HG02884 (cell line): ENCODE measurements around the gene IMPG1.

Experiments
- ATAC-seq: cut with Tn5 transposase; IDR thresholded peaks from one replicate; pipeline ENCODE4 v1.9.1; 2021; ENCODE audit warnings: mild to moderate bottlenecking, moderate library complexity; ENCODE audit not compliant: unreplicated experiment

IMPG1 gene, protein sequence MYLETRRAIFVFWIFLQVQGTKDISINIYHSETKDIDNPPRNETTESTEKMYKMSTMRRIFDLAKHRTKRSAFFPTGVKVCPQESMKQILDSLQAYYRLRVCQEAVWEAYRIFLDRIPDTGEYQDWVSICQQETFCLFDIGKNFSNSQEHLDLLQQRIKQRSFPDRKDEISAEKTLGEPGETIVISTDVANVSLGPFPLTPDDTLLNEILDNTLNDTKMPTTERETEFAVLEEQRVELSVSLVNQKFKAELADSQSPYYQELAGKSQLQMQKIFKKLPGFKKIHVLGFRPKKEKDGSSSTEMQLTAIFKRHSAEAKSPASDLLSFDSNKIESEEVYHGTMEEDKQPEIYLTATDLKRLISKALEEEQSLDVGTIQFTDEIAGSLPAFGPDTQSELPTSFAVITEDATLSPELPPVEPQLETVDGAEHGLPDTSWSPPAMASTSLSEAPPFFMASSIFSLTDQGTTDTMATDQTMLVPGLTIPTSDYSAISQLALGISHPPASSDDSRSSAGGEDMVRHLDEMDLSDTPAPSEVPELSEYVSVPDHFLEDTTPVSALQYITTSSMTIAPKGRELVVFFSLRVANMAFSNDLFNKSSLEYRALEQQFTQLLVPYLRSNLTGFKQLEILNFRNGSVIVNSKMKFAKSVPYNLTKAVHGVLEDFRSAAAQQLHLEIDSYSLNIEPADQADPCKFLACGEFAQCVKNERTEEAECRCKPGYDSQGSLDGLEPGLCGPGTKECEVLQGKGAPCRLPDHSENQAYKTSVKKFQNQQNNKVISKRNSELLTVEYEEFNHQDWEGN

DNA sequence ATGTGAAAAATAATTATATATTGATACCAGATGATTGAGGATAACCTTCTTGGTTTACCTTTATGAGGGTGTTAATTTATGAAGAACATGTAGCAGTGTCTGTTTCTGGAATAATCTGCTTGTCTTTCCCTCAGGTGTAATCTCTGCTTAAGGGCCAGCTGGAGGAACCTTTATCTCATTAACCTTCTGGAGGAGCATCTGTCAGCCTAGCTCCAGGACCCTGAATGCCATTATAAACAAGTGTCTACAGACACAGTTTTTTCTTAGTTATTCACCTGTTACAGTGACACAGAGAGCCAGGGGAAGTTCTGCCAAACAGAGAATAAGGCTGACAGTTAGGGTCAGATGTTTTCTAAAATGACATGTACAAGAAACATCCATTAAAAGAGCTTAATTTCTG lies at the start of gene IMPG1:
TSS of gene IMPG1 (minus strand) at position 101 of the 400 bp plus-strand sequence. CDS start 174 bp downstream, outside the sequence.
- ATAC-seq: no peak

DNA sequence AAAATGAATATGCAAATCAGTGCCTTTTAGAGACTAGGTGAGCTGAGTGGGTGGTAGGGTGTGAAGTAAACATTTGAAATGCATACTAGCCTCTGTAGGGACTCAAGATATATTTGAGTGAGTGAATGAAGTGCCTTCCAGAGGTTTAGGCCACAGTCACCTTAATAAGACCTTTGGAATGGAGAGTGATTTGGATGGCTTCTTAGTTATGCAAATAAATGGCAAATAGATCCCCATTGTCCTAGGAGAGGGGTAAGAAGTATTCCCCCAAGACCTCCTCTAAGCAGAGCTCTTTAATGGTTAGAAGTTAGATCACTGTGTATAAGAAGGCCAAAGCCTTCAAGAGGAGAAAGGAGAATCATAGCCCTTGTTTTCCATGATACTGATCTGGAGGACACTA lies 47.8 kb upstream of the IMPG1 start:
- no peak for ATAC-seq

DNA sequence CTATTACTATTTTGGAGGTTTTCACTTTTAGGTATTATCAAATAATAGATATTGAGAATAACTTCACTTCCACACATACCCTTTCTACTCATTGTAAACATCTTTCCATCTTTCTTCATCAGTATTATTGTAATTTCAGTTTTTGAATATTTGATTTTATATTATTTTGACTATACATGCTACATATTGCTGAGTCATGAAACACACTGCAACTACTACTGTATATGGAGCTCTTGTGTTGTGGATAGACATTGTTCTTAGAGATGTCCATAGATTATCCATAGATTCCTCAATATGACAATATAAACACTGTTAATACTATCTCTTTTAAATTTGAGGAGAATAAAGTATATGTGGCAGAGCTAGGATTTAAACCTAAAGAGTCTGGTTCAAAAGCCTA lies 819 bp upstream of the IMPG1 start:
- ATAC-seq: no peak

DNA sequence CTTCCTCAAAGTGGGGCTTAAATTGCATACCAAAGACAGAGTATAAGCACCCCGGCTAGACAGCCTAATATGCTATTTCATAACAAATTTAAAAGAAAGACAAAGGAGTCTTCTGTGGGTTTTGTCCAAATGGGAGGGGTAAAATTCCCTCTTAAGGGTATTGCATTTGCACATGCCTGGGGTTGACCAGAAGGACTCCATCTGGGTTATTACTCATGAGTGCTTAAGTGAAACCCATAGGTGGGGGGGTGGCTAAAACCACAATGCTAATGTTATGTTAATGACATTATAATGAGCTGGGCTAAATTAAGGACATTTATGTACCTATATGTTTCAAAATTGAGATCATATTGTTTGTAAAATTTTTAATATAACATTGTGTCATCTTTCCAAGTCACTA lies 15.0 kb downstream of the IMPG1 start:
- ATAC-seq: no peak

DNA sequence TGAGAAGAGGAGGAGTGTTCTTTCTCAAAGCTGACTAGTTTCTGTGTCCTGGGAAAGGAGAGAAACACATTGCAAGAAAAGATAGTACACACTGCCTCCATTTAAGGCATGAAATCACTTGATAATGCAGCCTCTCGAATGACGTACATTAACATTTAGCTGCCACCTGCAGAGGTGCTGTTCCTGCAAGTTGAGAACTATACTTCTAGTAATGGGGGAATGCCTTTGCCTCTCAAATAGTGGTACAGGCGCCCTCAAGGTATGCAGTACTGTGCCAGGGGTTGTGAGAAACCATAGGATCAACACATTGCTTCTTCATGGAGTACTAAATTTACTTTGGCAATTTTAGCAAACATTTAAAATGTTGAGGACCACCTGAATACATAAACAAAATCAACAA lies 20.1 kb downstream of the IMPG1 start:
- no peak for ATAC-seq

DNA sequence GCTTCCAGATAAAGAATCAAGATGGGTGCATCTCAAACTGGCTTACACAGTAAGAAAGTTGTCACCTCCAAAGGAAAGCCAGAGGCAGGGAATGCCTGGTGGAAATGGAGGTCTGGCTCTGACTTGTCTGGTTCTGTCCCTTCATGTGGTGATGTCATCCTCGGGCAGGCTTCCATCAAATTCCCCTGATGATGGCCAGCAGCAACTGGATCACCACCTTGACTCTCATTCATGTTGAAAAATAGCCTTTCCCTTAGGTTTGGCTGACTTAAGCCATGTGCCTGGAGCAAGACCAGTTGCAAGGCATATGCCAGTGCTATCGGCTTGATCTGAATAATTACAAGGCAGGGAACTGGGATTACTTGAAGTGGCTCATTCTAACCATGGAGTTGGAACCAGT lies 28.8 kb downstream of the IMPG1 start:
- no peak for ATAC-seq

DNA sequence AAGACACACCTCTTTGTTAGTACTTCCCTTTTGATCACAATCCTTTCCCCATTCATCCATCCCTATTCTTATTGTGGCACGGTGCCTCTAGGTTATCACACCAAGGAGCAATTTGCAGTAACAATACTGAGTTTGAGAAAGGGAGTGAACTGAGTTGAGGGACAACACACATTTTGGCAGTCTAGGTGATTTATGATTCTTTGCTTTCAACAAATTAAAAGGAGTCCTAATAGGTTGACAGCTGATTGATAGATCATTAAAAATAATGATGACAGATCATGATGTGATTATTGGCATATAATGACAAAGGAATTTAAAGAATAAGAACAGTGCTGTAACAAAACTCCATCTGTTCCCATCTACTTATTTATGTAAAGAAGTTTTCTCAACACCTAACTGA lies 36.7 kb downstream of the IMPG1 start:
- ATAC-seq: no peak

DNA sequence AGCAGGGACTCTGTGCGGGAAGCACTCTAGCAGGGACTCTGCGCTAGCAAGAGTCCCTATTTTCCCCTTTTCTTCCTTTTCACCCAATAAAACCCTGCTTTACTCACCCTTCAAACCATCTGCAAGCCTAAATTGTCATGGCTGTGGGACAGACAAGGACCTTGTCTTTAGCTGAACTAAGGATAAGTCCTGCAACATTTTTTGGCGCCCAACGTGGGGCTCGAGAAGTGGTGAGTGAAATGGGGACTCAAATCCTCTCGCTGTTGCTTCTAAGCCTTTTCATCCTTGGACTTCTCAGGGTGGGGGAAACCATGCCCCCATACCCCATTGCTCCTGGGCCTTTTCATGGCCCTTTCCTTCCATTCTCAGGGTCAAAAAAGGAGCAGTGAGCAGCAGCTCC lies 46.4 kb downstream of the IMPG1 start:
- ATAC-seq: no peak

DNA sequence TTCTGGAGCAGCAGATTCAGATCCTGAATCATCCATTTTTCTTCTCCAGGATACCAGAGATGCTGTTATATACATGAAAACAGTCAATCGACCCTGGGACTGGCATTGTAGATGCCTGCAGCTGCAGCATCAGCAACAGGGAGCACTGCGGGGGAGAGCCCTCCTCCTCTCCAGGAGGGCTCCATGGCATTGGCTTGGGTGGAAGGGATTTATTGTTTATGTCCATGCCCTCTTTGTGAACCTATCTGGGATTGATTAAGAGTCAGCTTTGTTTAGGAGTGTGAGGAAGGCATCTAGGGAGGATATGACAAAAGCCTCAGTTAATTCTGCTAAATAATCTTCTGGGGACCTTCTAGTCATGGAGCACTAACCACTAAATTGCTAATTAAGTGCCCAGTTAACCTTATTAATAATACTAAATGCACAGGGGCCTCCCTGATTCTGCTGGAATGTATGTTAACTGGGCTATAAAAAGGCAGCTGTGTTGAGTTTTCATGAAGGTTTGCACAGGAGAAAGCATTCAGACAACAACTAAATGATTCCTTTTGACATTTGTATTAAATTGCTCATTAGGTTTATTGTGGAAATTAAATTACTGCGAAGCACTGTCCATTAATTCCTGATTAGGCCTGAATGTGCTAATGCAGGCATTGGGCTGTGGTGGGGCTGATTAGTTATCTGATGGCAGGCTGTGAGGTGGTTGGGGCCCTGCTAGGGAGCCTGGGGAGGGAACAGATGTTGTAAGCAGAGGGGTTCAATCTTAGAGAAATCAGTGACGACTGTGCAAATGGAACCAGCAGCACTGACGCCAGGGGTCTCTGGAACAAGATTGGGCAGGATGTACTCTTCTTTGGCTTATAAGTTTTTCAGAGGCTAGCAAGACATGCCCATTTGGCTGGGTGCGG lies 57.6 kb downstream of the IMPG1 start:
- no peak for ATAC-seq

DNA sequence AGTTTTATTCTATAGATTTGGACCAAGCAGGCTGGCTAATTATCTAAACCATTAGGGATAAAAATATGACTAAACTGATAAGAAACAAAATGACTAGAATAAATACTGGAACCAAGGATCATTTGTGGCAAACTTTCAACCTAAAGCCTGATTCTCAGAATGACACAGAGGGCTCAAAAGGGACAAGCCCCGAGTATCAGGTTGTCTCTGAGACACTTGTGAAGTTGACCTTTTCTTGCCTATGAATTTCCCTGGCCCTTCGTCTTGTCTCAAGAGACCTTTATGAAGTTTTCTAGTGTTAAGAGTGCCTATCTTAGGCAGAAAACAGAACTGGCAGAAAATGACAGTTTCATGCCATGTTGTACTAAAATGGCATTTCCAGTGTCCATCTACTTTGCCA lies 68.3 kb downstream of the IMPG1 start:
- peak; percentile 75 for ATAC-seq

DNA sequence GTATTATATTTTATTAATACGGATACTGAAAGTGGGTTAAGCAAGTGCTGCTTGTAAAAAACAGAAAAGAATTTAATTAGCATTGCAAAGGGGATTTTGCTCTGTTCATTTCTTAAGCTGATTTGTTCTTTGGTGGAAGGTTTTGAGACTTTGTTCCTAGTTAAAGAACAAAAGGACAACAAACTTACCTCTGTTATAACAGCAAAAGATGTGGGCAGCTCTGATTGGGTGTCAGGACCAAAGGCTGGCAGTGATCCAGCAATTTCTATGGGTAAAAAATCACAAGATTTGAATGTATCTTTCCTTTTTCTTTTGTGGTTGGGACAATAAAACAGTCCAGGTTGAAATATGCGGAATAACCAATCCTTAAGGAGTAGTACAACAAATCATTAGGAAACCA lies 68.8 kb downstream of the IMPG1 start:
- ATAC-seq: no peak

DNA sequence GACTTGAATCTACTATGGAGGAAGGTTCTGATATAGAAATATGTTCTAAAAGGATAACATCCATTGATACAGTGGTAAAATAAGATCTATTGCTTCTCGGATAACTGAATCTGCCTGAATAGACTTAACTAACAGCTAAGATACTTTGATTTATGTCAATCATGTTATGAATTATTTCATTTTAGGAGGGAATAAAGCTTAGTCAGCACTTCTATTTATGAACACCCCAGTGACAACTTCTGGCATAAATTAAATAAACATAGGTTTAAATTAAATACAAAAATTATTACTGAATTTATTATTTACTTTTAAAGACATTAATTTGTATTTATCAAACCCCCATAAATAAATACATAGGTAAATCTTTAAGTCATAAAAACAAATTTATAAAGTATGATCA lies 69.3 kb downstream of the IMPG1 start:
- no peak for ATAC-seq

DNA sequence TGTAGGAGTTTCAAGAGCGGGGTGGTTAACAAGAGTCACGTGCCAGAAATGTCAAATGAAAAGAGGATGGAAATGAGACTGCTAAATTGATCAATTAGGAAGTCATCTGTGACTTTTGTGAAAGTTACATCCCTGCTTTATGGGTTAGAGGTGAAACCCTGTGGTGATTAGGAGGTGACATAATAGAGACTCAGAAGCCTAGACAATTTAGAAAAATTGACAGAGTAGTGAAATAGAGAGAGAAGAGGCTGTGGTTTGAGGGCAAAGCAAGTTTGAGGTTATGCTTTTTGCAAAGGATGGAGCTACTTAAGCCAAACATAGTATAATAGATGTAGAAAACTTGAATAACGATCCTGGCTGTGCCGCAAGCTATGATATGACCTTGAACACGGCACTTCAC lies 71.8 kb downstream of the IMPG1 start:
- ATAC-seq: no peak

DNA sequence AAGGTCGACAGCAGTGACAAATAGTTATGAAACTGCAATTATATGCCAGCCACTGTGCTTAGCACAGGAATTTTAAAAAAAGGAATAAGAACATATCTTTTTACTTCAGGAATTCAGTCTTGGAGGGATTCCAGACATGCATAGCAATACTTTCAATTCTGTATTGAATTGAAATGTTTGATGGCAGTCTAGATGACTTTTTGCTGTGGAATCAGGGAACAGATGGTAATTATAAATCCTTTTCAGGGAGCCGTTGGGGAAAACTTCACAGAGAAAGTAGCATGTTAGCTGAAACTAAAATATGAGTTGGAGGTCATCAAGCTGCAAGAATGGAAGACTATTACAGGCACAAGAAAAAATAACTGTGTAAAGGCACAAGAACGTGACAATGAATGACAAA lies 74.8 kb downstream of the IMPG1 start:
- no peak for ATAC-seq

DNA sequence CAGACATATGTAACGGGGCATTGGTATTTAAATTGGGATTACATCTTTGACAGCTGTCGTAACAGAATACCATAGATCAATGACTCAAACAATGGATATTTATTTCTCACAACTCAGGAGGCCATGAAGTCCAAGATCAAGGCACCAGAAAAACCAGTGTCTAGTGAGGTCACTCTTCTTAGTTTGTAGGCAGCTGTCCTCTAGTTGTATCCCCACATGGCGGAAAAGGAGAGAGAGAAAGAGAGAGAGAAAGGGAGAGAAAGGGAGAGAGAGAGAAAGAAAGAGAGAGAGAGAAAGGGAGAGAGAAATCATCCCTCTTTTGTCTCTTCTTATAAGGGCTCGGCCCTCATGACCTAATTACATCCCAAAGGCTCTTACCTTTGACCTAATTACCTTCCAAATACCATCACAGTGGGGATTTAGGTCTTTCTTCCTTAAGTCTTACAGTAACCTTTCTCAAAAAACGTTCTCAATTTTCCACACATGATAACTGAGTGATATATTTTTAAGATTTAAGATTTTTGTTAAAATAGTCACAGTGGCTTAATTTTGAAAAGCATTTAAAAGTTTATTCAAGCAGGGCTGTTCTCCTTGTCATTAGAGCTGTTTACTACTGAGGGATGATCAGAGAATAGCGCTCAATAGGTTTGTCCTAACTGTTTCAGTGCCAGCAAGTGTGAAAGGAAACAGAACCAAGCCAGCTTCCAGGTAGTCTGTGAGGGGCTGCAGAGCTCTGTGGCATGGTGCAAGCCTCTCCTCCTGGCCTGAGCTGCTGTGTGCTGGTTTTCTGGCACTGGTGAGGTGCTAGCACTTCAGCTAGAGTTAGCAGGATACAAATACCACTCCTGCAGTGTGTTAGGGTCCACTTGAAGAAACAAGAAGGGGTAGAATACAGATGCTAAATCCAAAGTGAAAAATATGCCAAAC lies 79.0 kb downstream of the IMPG1 start:
- no peak for ATAC-seq

DNA sequence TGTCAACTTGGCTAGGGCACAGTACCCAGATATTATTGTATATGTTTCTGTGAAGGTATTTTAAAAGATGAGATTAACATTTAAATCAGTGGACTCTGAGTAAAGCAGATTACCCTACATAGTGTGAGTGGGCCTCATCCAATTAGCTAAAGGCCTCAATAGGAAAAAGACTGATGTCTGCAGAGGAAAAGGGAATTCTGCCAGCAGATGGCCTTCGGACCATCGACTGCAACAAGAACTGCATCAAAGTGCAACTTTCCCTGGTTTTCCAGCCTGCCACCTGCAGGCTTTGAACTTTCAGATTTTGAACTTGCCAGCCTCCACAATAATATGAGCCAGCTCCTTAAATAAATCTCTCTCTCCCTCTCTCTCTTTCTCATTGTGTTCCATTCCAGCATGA lies 80.5 kb downstream of the IMPG1 start:
- no peak for ATAC-seq

DNA sequence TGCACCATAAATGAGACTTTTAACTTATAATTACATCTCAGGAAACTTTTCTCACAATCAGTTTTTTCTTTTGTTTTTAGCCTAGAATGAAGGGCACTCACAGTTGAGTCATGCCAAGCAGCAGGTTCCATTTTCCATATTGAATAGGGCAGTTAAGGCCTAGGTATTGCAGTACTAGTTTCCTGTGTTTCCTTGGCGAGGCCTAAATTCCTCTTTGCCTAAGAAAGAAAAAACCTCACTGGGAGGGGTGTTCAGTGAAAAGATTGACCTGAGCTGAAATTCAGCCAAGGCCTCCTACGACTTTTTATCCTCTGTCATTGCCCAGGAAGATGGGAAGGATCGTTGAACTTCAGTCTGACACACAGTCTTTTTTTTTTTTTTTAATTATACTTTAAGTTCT lies 85.5 kb downstream of the IMPG1 start:
- no peak for ATAC-seq

DNA sequence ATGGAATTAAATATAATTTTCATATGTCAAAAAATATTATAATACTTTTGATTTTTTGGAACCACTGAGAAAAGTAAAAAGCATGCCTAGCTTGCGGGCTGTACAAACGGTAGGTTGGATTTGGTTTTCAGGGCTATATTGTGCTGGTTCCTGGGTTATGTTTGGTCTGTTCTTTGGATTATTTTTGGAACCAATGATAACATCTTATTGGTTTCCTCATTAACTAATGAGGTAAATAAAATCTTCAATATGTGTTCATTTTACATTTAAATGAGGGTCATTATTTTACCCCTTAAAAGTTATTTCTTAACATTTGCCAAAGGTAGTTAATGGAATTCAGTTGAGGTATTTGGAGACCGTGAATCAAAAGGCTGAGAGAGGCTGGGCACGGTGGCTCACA lies 96.6 kb downstream of the IMPG1 start:
- ATAC-seq: no peak

DNA sequence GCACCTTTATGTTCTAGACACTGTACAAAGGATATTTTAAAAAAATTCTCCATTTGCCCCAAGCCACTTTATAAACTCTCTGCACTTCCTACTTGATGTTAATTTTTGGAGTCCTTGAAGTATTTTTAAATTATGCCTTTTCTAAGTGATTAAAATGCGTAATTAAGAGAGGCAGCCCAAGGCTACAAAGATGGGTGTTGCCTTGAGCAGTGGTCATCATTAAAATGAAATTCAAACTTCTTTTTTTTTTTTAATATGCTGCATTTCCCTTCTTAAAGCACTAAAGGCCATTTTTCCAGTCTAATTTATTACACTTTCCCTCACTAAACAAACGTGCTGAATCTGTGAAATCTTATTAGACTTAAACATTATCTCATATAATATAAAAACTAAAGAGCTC lies 102.4 kb downstream of the IMPG1 start:
- no peak for ATAC-seq

DNA sequence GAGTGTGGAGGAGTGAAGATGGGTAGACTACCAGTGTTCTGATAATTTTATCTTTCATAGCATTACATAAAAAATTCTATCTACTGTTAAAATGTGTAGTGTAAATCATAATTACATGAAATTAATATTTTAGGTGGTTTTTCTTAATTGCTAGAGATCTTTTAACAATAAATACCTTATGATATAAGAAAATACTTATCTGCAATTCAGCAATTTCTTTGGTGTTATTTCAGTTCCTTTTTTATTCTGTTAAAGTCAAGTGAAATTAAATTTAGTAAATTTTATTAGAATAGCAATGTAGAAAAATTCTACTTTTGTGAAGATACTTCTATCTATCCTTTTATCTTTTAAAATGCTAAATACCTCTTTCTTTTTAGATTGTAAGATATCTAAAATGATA lies 104.3 kb downstream of the IMPG1 start:
- ATAC-seq: no peak
